Activated CD4-positive, alpha-beta T cell treated with anti-CD3 and anti-CD28 coated beads for 36 hours (primary cell): ENCODE measurements around the gene OCIAD2. TPM values are rescaled to one million over a fixed set of nuclear protein-coding genes. Genes with fewer than 3 reads are reported as not detected.

ENCODE experiments used
- ATAC-seq: fragments of 200-7000 bp; cut with Tn5 transposase; one replicate; pipeline ENCODE4 v1.10.0; 2021; ENCODE audit warnings: mild to moderate bottlenecking, moderate library complexity
- CTCF ChIA-PET: fragments of 350-600 bp; sonication (Branson Sonifier 250); formaldehyde crosslinking; loops from one replicate; lab custom pipeline; 2021; ENCODE audit warnings: antibody characterized with exemption; lab: Charles Lee
- POLR2A ChIA-PET: fragments of 350-600 bp; sonication (Branson Sonifier 250); formaldehyde crosslinking; loops from one replicate; lab custom pipeline; 2021; ENCODE audit warnings: antibody characterized with exemption, inconsistent platforms; lab: Charles Lee
- DNase-seq: peaks from one replicate; pipeline ENCODE4 v3.0.0-alpha.2; 2020
- H3K27ac Mint-ChIP-seq: one replicate; pipeline ENCODE4 v1.8.0; 2021; ENCODE audit warnings: mixed read lengths
- H3K27me3 Mint-ChIP-seq: one replicate; pipeline ENCODE4 v1.8.0; 2021; ENCODE audit warnings: mixed read lengths
- H3K36me3 Mint-ChIP-seq: one replicate; pipeline ENCODE4 v1.8.0; 2021; ENCODE audit warnings: low read depth, mixed read lengths
- H3K4me1 Mint-ChIP-seq: one replicate; pipeline ENCODE4 v1.8.0; 2021; ENCODE audit warnings: mixed read lengths
- H3K4me3 Mint-ChIP-seq: one replicate; pipeline ENCODE4 v1.8.0; 2021; ENCODE audit warnings: mild to moderate bottlenecking, moderate library complexity, mixed read lengths
- H3K9me3 Mint-ChIP-seq: one replicate; pipeline ENCODE4 v1.8.0; 2021; ENCODE audit warnings: low read depth, mixed read lengths
- intact Hi-C, 2 experiments: fragments of 100-400 bp; cut with DNase I in 1 of 2; cut with micrococcal nuclease in 1 of 2; formaldehyde crosslinking; loops; one replicate each; pipeline versions ENCODE4 v1.14.2 to v1.15.1; 2022 to 2024; cut with DNase I, micrococcal nuclease
- total RNA-seq, 2 experiments: library from RNA; stranded (reverse); gene quantifications; one replicate each; pipeline ENCODE4 v1.2.3, GENCODE V29; 2021

Gene OCIAD2, protein sequence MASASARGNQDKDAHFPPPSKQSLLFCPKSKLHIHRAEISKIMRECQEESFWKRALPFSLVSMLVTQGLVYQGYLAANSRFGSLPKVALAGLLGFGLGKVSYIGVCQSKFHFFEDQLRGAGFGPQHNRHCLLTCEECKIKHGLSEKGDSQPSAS
- total RNA-seq: 10 to 100 TPM; 83.6 to 97.4 TPM

DNA sequence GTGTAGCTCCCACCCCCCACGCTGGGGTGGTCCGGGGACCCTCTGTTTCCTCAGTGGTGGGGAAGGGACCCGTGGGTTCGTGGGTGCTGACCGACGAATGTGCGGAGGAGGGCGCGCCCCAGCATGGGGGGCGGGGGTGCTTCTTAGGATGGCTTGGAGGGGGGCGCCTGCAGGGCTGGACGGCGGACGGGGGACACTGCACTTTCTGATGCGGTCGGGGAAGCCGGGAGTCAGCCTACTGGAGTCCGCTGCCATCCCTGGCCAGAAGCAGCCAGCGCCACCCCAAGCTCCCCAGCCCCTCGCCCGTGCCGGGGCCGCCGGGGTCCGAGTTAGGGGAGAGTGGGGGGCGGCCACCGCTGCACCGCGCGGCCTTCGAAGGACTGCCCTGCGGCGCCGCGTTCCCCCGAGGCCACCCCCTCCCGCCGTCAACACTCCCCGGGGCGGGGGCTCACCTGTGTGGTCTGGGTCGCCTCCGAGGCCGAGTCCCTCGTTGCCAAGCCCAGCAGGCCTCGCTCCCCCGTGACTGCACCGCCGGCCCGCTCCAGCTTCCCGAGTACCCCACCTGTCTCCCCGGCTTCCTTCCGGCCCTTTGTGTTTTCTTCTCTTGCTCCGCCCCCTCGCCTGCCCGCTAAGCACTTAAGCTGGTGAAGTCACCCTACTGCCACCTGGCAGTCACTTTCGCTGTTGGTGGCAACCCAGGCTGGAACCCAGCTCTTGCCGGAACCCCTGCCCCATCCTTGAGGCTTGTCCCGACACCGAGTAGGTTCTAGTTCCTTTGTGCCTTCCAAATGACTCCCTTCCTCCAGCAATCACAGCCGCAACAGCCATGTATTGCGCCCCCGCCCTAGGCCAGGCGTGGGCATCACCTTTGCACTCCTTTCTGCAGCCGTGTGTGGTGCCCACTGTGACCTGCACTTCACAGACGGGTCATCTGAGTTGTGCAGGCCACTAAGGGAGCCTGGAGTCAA, at the start of gene OCIAD2:
TSS of gene OCIAD2 (minus strand) at position 569 of the 968 bp plus-strand sequence. CDS start 2,225 bp downstream, outside the sequence.
- Mint-ChIP-seq H3K27me3 (no peaks in the 10 kb centered on the region), H3K4me3 (peak within 1 kb of the TSS; percentile 85), H3K4me1 (peaks cover 48% of the 10 kb centered on the region), H3K9me3 (no peaks in the 10 kb centered on the region), H3K36me3 (peaks cover 20% of the 10 kb centered on the region), H3K27ac (peak within 1 kb of the TSS; percentile 93)
- ChIA-PET POLR2A (interaction anchor here (0.9 kb wide), 1 partner anchor 126 kb away, joined by 4 read pairs; no protein-coding TSS in a partner anchor), CTCF (interaction anchor here (0.7 to 1.7 kb wide), 8 partner anchors 8 to 386 kb away, joined by 3 to 5 read pairs (median 4); no protein-coding TSS in a partner anchor)
- peak; percentile 90 for DNase-seq
- ATAC-seq: peak; percentile 65
- intact Hi-C loops: loop anchor here (1.0 to 10.0 kb wide), 8 partner anchors 54 to 564 kb away; partner anchors contain the start of genes FRYL (in 2 of the 2), SLAIN2 (in 2 of the 2) and OCIAD1 (in 1 of the 2)

DNA sequence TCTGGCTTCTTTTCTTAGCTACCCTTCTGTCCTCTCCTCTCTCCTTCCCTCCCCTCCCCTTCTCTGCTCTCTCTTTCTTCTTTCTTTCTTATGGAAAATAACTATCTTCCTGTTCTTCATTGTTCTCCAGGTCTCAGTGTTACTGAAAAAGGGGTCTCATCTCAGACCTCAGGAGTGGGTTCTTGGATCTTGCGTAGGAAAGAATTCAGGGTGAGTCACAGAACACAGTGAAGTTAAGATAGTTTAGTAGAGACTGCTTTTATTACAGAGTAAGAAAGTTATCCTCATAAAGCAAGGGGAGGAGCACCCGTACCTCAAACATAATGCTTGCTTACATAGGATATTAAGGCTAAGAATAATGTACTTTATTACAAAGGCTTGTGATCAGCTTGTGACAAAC, 47.7 kb upstream of the OCIAD2 start:
- ATAC-seq: no peak
- Mint-ChIP-seq H3K4me1 (peaks cover 4% of the 10 kb centered on the region), H3K9me3 (peaks cover 3% of the 10 kb centered on the region), H3K4me3 (no peak overlapping the region), H3K36me3 (no peaks in the 10 kb centered on the region), H3K27me3 (no peaks in the 10 kb centered on the region), H3K27ac (no peak overlapping the region)
- intact Hi-C loops: no loop called here
- POLR2A ChIA-PET: interaction anchor here (0.7 kb wide), 1 partner anchor 66 kb away, joined by 7 read pairs; no protein-coding TSS in a partner anchor
- no peak for DNase-seq
- CTCF ChIA-PET: no interaction called here

DNA sequence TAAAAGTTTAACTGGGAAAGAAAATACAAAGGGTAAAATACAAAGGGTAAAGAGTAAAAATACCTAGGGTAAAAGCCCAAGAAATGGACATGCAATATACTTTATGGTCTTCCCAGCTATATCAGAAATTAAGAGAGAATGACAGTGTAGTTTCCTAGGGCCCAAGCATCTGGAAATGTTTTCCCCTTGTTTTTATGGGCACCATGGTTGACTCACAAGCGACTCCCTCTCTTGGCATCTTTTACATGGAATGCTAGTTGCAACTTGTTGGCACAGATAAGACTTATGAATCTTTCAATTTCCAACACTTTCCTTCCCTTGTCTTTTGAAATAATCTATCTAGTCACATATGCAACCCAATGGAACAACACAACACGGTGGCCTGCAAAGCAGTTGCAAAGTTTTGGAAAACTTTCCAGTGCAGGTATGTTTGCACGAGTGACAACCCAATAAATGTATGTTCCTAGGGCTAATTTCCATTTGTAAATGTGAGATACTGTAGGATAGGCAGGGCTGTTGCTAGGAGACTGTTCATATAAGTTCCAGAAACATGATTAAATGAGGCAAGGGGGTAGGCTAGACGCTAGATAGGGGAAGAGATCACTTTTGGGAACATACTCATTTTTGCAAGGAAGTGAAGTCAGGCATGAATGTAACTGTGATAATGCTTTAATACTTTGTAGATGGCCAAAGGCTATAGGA, 43.1 kb upstream of the OCIAD2 start:
- Mint-ChIP-seq H3K4me3 (no peak overlapping the region), H3K27me3 (no peaks in the 10 kb centered on the region), H3K4me1 (peaks cover 8% of the 10 kb centered on the region), H3K9me3 (peaks cover 3% of the 10 kb centered on the region), H3K27ac (no peak overlapping the region), H3K36me3 (no peaks in the 10 kb centered on the region)
- ChIA-PET POLR2A (interaction anchor here (0.6 kb wide), 1 partner anchor 57 kb away, joined by 3 read pairs; no protein-coding TSS in a partner anchor), CTCF (interaction anchor here (1.1 kb wide), 1 partner anchor 17 kb away, joined by 3 read pairs; no protein-coding TSS in a partner anchor)
- intact Hi-C loops: no loop called here
- ATAC-seq (no peak), DNase-seq (no peak)

DNA sequence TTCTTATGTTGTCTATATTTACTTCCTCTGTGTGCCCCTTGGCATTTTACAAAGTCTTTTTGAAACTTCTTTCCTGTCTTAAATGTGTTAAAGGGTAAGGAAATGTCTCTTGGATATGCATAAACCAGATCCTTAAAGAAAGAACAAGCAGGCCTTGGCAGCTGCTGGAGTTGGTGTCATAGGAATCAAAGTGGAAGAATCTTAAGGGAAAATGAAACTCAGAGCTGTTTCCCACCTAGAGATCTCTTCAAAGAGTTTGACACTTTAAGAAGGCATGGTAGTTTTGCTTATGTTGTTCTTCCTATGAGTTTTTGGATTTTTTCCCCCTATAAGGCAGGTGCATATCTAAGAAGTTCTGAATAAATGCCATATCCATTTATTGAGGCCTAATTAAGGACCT, 42.5 kb upstream of the OCIAD2 start:
- Mint-ChIP-seq H3K27me3 (no peaks in the 10 kb centered on the region), H3K27ac (no peak overlapping the region), H3K4me3 (no peak overlapping the region), H3K9me3 (peaks cover 3% of the 10 kb centered on the region), H3K36me3 (no peaks in the 10 kb centered on the region), H3K4me1 (peaks cover 14% of the 10 kb centered on the region)
- CTCF ChIA-PET: no interaction called here
- DNase-seq (no peak), ATAC-seq (no peak)
- POLR2A ChIA-PET: interaction anchor here (0.6 kb wide), 1 partner anchor 57 kb away, joined by 3 read pairs; no protein-coding TSS in a partner anchor
- intact Hi-C loops: no loop called here

DNA sequence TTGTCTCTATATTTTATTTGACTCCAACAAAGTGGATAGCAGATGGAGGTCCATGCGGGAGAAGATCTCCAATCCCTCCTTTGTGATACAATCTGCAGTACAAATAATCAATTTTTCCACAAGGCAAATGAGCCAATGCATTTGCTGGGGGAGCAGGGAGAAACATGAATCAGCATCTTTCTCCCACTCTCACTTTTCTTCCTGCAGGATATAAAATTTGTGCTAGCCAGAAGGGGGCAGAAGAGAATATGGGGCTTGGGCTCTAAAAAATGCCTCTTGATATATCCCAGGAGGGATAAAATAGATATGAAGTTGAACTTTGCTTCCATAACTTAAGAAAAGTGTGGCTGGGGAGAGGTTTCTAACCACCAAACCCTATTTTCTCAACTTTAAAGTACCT, 41.2 kb upstream of the OCIAD2 start:
- CTCF ChIA-PET: interaction anchor here (1.4 kb wide), 1 partner anchor 14 kb away, joined by 5 read pairs; no protein-coding TSS in a partner anchor
- intact Hi-C loops: no loop called here
- no peaks in the 10 kb centered on the region for H3K36me3 Mint-ChIP-seq
- H3K9me3 Mint-ChIP-seq: peaks cover 3% of the 10 kb centered on the region
- peaks cover 14% of the 10 kb centered on the region for H3K4me1 Mint-ChIP-seq
- POLR2A ChIA-PET: no interaction called here
- no peak for DNase-seq
- no peaks in the 10 kb centered on the region for H3K27me3 Mint-ChIP-seq
- no peak for ATAC-seq
- H3K4me3 Mint-ChIP-seq: no peak overlapping the region
- H3K27ac Mint-ChIP-seq: no peak overlapping the region

DNA sequence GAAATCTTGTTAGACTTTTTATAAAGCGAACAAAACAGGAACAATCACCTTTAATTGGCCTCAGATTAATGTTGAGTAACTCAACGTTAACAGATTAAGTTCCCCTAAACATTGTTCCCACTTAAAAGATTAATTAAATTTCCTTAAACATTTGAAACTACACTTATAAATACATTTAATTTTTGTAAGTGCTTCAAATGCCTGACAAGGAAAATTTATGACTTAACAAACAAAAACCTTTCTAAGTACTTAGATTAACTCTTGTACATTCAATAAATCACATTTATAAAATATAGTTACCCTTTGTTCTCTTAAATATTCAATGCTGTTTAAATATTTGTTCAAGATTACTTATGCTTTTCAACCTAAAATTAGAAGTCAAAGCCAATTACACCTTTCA, 39.4 kb upstream of the OCIAD2 start:
- H3K9me3 Mint-ChIP-seq: no peaks in the 10 kb centered on the region
- DNase-seq: no peak
- peaks cover 14% of the 10 kb centered on the region for H3K4me1 Mint-ChIP-seq
- H3K27me3 Mint-ChIP-seq: no peaks in the 10 kb centered on the region
- H3K27ac Mint-ChIP-seq: no peak overlapping the region
- H3K4me3 Mint-ChIP-seq: no peak overlapping the region
- intact Hi-C loops: loop anchor here in 1 of 2 experiments (2.0 kb wide), 1 partner anchor 35 kb away; no protein-coding TSS in a partner anchor
- ChIA-PET POLR2A (no interaction called here), CTCF (no interaction called here)
- no peak for ATAC-seq
- H3K36me3 Mint-ChIP-seq: no peaks in the 10 kb centered on the region

DNA sequence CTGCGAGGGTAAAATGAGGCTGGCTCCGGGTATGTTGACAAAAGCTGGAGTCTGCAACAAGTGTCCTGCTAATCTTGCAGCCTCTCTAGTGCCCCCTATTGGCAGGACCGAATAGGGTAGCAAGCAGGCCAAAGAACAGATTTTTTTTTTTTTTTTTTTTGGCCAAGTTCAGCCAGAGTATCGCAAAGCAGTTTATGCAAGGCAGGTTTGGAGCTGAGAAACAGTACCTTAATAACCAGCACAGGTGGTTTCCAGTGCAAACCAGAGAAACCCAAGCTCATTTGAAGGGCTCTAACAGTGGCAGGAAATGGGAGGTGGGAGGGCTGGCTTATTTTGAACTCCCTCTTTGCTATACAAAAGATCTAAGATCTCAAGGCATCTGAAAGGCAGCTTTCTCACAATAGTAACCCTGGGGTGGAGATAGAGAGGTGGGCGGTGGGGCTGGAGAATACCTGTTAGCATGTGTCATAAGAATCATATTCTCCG, 38.2 kb upstream of the OCIAD2 start:
- intact Hi-C loops: loop anchor here in 1 of 2 experiments (2.0 kb wide), 1 partner anchor 34 kb away; no protein-coding TSS in a partner anchor
- no peaks in the 10 kb centered on the region for H3K9me3 Mint-ChIP-seq
- no peaks in the 10 kb centered on the region for H3K27me3 Mint-ChIP-seq
- no peaks in the 10 kb centered on the region for H3K36me3 Mint-ChIP-seq
- ChIA-PET CTCF (interaction anchor here (0.6 to 1.6 kb wide), 23 partner anchors 8 to 690 kb away, joined by 3 to 16 read pairs (median 4); no protein-coding TSS in a partner anchor), POLR2A (interaction anchor here (0.7 kb wide), 1 partner anchor 216 kb away, joined by 4 read pairs; no protein-coding TSS in a partner anchor)
- no peak overlapping the region for H3K4me3 Mint-ChIP-seq
- peak; percentile 77 for ATAC-seq
- H3K27ac Mint-ChIP-seq: no peak overlapping the region
- peak; percentile 80 for DNase-seq
- peaks cover 14% of the 10 kb centered on the region for H3K4me1 Mint-ChIP-seq

DNA sequence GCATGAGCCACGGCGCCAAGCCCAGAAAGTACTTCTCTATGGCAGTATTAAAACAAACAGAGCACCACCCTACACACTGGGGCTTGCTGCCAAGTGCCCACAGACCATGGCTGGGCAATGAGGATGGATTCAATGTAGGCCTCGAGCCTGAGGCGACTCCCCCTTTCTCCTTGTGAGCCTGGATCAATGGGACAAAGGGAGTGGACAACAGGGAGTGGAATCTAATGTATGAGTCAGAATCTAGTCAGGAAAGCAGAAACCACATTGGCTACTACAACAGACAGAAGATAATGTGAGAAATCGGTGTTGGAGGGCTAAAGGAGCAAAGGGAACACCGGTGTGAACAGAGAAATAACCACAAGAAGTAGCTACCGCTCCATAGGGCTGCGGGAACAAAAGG, 37.7 kb upstream of the OCIAD2 start:
- no peak overlapping the region for H3K27ac Mint-ChIP-seq
- peak; percentile 24 for ATAC-seq
- H3K36me3 Mint-ChIP-seq: no peaks in the 10 kb centered on the region
- no peak overlapping the region for H3K4me3 Mint-ChIP-seq
- intact Hi-C loops: loop anchor here in 1 of 2 experiments (2.0 kb wide), 1 partner anchor 33 kb away; no protein-coding TSS in a partner anchor
- ChIA-PET CTCF (interaction anchor here (0.7 to 1.6 kb wide), 15 partner anchors 8 to 366 kb away, joined by 3 to 16 read pairs (median 4); no protein-coding TSS in a partner anchor), POLR2A (interaction anchor here (0.7 kb wide), 1 partner anchor 215 kb away, joined by 4 read pairs; no protein-coding TSS in a partner anchor)
- peaks cover 14% of the 10 kb centered on the region for H3K4me1 Mint-ChIP-seq
- DNase-seq: peak; percentile 10
- H3K9me3 Mint-ChIP-seq: no peaks in the 10 kb centered on the region
- no peaks in the 10 kb centered on the region for H3K27me3 Mint-ChIP-seq

DNA sequence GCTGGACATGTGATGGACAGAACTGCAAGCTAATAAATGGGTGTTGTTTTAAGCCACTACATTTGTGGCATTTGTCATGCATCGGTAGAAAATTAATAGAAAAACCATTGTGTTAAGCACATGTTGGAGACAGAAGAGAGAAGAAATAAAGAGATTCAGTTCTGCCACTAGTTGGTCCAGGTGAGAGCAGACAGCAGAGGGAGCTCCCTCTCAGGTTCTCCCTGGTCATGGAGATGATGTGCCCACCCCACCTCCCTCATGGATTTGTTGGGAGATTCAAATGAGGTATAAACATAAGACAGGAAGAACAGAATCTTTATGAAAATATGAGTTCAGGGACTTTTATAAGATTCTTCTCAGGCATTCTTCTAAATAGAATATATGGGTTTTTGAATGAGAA, 36.8 kb upstream of the OCIAD2 start:
- Mint-ChIP-seq H3K36me3 (no peaks in the 10 kb centered on the region), H3K27ac (no peak overlapping the region), H3K4me3 (no peak overlapping the region), H3K27me3 (no peaks in the 10 kb centered on the region), H3K9me3 (no peaks in the 10 kb centered on the region), H3K4me1 (peaks cover 14% of the 10 kb centered on the region)
- DNase-seq: peak; percentile 34
- intact Hi-C loops: no loop called here
- ChIA-PET POLR2A (no interaction called here), CTCF (no interaction called here)
- ATAC-seq: no peak

DNA sequence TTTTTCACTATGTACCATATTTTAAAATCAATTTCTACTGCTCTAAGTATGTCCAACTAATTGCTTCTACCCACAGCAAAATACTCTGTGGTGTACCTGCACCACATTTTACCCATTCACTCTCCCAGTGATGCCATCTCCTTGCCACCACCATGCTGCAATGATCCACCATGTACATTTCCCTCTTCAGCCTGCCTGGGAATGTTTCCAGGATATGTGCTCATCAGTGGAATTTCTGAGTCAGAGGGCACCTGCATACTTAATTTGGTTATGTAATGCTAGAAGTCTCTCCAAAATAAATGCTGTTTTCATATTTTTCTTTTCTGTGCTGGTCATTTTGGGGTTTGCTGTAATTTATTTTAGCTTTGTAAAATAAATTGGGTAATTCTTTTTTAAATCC, 33.2 kb upstream of the OCIAD2 start:
- no peaks in the 10 kb centered on the region for H3K36me3 Mint-ChIP-seq
- ATAC-seq (no peak), DNase-seq (no peak)
- peaks cover 8% of the 10 kb centered on the region for H3K4me1 Mint-ChIP-seq
- ChIA-PET POLR2A (no interaction called here), CTCF (no interaction called here)
- H3K27me3 Mint-ChIP-seq: no peaks in the 10 kb centered on the region
- no peak overlapping the region for H3K4me3 Mint-ChIP-seq
- intact Hi-C loops: no loop called here
- peaks cover 3% of the 10 kb centered on the region for H3K9me3 Mint-ChIP-seq
- H3K27ac Mint-ChIP-seq: no peak overlapping the region
